Ecto neural progenitor cell (in vitro differentiated cells): ENCODE measurements around the gene TLE5.
"Not testable (repeated sequence)": the region's sequence is repeated elsewhere in the genome, so short reads cannot be mapped to it uniquely, and the experiment has no call there.

Source experiments
- DNase-seq: peaks from one replicate; pipeline ENCODE4 v3.0.0-alpha.2; 2018; ENCODE audit warnings: low spot score

Gene TLE5

GRCh38 chr19:3096267-3096901 is 34.1 kb upstream of the TLE5 start:
- DNase-seq, result no peak

GRCh38 chr19:3095441-3096191 is 33.3 kb upstream of the TLE5 start:
- peak; percentile 81 for DNase-seq

- DNase-seq, result peak; percentile 66
These were observed 32.5 kb upstream of the TLE5 start for GRCh38 chr19:3094601-3095440.

- not testable (repeated sequence) for DNase-seq
These were observed 27.1 kb upstream of the TLE5 start for GRCh38 chr19:3089299-3089855.

- DNase-seq, result no peak
These were observed 25.5 kb upstream of the TLE5 start for GRCh38 chr19:3087769-3088168.

GRCh38 chr19:3084943-3085342 is 22.6 kb upstream of the TLE5 start:
- no peak for DNase-seq

GRCh38 chr19:3083964-3084363 is 21.7 kb upstream of the TLE5 start:
- DNase-seq, result no peak

GRCh38 chr19:3082331-3082730 is 20.0 kb upstream of the TLE5 start:
- no peak for DNase-seq

GRCh38 chr19:3080286-3080685 is 18.0 kb upstream of the TLE5 start:
- no peak for DNase-seq

- DNase-seq, result no peak
These were observed 17.3 kb upstream of the TLE5 start for GRCh38 chr19:3079578-3079977.

- DNase-seq, result peak; percentile 79
These were observed 13.5 kb upstream of the TLE5 start for GRCh38 chr19:3075605-3076431.

GRCh38 chr19:3073931-3074595 is 11.8 kb upstream of the TLE5 start:
- DNase-seq, result no peak

- no peak for DNase-seq
These were observed 10.9 kb upstream of the TLE5 start for GRCh38 chr19:3073159-3073563.

GRCh38 chr19:3071768-3072167 is 9.5 kb upstream of the TLE5 start:
- no peak for DNase-seq

- DNase-seq, result no peak
These were observed 5.8 kb upstream of the TLE5 start for GRCh38 chr19:3068071-3068470.

GRCh38 chr19:3067563-3067962 is 5.3 kb upstream of the TLE5 start:
- no peak for DNase-seq

- no peak for DNase-seq
These were observed 4.3 kb upstream of the TLE5 start for GRCh38 chr19:3066482-3067049.

- DNase-seq, result no peak
These were observed 3.5 kb upstream of the TLE5 start for GRCh38 chr19:3065675-3066357.

GRCh38 chr19:3064011-3064330 is 1.7 kb upstream of the TLE5 start:
- DNase-seq, result no peak
